Measurements from ENCODE around the gene GAGE12F.
"Not testable (repeated sequence)": the region's sequence is repeated elsewhere in the genome, so short reads cannot be mapped to it uniquely, and the experiment has no call there.

GAGE12F gene

GRCh38 chrX:49560542-49560941 lies at the start of gene GAGE12F:
TSS of gene GAGE12F (plus strand) at chrX:49560842. CDS start at chrX:49561997, 1,155 bp downstream.
- not testable (repeated sequence) for DNase-seq

GRCh38 chrX:49531877-49532276 lies 28.8 kb upstream of the GAGE12F start, which contains the start of gene GAGE12C:
TSS of gene GAGE12C (plus strand) at chrX:49532177. CDS start at chrX:49533332, 1,155 bp downstream.
- DNase-seq: not testable (repeated sequence)

- not testable (repeated sequence) for DNase-seq
Observed at GRCh38 chrX:49541433-49541832, 19.2 kb upstream of the GAGE12F start, which contains the start of gene GAGE12D. TSS of gene GAGE12D (plus strand) at chrX:49541733. CDS start at chrX:49542888, 1,155 bp downstream.

GRCh38 chrX:49550989-49551388 lies 9.7 kb upstream of the GAGE12F start, which contains the start of gene GAGE12E:
TSS of gene GAGE12E (plus strand) at chrX:49551289. CDS start at chrX:49552444, 1,155 bp downstream.
- DNase-seq: not testable (repeated sequence)

- DNase-seq: not testable (repeated sequence)
Observed at GRCh38 chrX:49568728-49569127, 8.1 kb downstream of the GAGE12F start.

GRCh38 chrX:49569152-49569551 lies 8.5 kb downstream of the GAGE12F start:
- DNase-seq: not testable (repeated sequence)

- DNase-seq: not testable (repeated sequence)
Observed at GRCh38 chrX:49570100-49570499, 9.5 kb downstream of the GAGE12F start, which contains the start of gene GAGE12G. TSS of gene GAGE12G (plus strand) at chrX:49570400. CDS start at chrX:49571555, 1,155 bp downstream.

- not testable (repeated sequence) for DNase-seq
Observed at GRCh38 chrX:49579649-49580048, 19.0 kb downstream of the GAGE12F start, which contains the start of gene GAGE12H. TSS of gene GAGE12H (plus strand) at chrX:49579949. CDS start at chrX:49581104, 1,155 bp downstream.

GRCh38 chrX:49589196-49589595 lies 28.6 kb downstream of the GAGE12F start, which contains the start of gene GAGE2A:
TSS of gene GAGE2A (plus strand) at chrX:49589496. CDS start at chrX:49590651, 1,155 bp downstream.
- not testable (repeated sequence) for DNase-seq

- DNase-seq: not testable (repeated sequence)
Observed at GRCh38 chrX:49589769-49590478, 29.3 kb downstream of the GAGE12F start.

- DNase-seq: not testable (repeated sequence)
Observed at GRCh38 chrX:49590488-49590887, 29.8 kb downstream of the GAGE12F start.

- not testable (repeated sequence) for DNase-seq
Observed at GRCh38 chrX:49598720-49599119, 38.1 kb downstream of the GAGE12F start, which contains the start of gene GAGE1. TSS of gene GAGE1 (plus strand) at chrX:49599020. CDS start at chrX:49600175, 1,155 bp downstream.

GRCh38 chrX:49610718-49611310 lies 50.2 kb downstream of the GAGE12F start:
- DNase-seq: no peak

Data from NCI-H345 (cell line).